H4 (cell line): Measurements from ENCODE around the gene SLC26A9. TPM values are rescaled to one million over a fixed set of nuclear protein-coding genes. Genes with fewer than 3 reads are reported as not detected.

Experiments used
- DNase-seq: peaks from one replicate; pipeline ENCODE4 v3.0.0-alpha.2; 2015; ENCODE audit warnings: low spot score
- total RNA-seq: library from RNA; depleted of rRNA; stranded (reverse); fragments of >200 nt; shearing (Covaris generic); gene quantifications from 2 replicates; pipeline ENCODE4 v1.2.3, GENCODE V29; 2014

The SLC26A9 gene
- total RNA-seq, 1 experiment from 2014 or later: not detected

GRCh38 chr1:205948039-205948438 is 4.8 kb upstream of the SLC26A9 start:
- no peak for DNase-seq

DNA sequence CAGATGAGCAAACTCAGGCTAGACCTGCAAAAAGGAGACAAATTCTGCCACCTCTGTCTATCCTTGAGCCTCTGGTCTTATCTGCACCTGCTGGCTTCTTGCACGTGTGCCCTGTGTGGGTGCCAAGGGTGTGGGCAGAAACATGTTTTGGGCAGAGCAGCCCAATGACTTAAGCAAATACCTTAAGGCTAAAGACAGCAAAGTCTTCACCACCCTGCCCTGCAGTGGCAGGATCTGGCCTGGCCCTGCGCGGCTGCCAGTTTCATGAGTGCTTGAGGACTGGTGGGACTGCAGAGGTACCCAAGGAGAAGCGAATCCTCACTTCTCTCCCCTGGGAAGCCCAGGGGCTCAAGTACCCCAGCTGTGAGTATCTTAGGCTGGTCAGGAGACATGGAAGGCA is 3.8 kb upstream of the SLC26A9 start:
- no peak for DNase-seq

GRCh38 chr1:205945069-205945468 is 1.8 kb upstream of the SLC26A9 start:
- DNase-seq: no peak

DNA sequence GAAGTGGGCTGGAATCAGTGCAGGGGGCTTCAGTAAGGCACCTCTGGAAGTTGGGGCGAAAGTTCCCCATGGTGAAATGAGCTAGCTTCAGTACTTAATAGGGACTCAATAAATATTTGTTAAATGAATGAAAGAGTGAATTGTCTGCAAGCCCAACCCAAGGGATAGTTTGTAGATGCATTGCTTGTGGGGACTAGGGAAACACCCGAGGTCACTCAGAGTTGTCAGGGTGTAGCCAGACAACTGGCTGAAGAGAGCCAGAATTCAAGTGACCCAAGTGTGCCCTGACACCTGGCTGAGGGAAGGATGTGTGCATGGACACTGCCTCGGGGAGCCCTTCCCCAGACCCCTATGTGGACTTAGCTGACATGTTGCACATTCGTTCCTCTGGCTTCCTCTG is 1.3 kb upstream of the SLC26A9 start:
- DNase-seq: no peak

DNA sequence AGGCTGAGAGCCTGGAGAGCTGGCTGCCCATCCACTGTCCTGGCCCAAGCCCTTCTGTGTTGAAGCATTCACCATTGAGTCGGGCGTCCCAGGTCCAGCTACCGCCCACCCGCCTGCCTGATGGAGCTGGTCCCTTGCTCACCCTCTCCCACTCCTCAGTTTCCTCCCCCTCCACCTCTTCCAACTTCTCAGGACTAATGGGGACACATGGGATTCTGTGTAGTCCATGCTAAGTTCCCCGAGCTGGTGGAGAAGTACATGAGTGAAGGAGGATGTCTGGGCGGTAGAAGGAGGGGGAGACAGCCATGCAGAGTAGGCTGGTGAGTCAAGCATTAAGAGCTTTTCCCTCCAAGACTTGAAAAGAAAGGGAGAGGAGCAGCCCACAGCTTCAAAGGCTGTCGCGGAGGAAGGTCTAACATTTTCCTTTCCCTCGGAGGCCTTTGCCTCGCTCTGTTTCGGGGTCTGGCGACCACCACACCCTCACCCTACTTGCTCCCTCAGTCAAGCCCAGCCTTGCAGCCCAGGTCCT is 561 bp downstream of the SLC26A9 start:
- no peak for DNase-seq

DNA sequence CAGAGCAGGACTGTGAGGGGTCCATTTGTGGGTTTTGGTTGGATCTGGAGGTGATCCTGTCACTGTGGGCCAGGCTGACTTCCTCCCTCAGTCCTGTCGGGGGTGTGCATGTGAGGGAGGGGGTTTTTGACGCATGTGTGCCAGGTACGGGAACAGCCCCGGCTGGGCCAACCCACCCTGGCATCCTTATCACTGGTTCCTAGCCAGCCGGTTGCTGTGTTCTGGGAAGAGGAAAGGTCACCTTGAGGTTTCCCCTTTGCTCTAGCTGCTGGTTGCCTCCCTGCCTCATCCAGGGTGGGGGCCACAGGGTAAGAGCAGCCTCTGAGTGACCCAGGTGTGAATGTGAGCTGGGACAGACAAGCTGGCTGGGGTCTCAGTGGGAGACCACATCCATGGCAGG is 2.5 kb downstream of the SLC26A9 start:
- DNase-seq: no peak

DNA sequence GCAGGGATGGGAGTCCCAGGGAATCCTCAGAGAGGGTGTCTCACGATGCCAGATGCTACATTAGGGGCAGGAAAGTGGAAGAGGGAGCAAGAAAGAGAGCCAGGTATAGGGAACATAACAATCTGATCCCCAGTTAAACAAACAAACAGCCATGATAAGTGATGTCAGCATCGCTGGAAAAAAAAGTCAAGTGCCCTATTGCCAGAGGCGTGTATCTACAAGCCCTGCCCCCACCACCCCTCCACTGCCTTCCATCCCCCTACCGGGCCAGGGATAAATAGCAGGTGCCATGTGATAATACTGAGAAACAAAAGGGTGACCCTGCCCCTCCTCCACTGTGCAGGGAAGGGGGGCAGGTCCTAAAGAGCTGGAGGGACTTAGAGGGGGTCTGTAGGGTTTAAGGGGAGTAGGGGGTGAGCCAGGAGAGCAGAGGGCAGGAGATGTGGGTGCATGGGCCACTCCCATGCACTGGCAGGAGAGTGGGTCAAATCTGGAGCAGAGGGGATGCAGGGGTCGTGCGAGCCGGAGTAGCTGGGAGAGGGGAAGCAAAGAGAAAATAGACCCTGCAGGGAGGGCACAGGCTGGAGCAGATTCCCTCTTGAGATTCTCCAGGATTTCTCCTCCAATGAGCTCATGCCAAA is 3.4 kb downstream of the SLC26A9 start:
- DNase-seq: peak; percentile 25

GRCh38 chr1:205938682-205939081 is 4.6 kb downstream of the SLC26A9 start:
- DNase-seq: no peak

DNA sequence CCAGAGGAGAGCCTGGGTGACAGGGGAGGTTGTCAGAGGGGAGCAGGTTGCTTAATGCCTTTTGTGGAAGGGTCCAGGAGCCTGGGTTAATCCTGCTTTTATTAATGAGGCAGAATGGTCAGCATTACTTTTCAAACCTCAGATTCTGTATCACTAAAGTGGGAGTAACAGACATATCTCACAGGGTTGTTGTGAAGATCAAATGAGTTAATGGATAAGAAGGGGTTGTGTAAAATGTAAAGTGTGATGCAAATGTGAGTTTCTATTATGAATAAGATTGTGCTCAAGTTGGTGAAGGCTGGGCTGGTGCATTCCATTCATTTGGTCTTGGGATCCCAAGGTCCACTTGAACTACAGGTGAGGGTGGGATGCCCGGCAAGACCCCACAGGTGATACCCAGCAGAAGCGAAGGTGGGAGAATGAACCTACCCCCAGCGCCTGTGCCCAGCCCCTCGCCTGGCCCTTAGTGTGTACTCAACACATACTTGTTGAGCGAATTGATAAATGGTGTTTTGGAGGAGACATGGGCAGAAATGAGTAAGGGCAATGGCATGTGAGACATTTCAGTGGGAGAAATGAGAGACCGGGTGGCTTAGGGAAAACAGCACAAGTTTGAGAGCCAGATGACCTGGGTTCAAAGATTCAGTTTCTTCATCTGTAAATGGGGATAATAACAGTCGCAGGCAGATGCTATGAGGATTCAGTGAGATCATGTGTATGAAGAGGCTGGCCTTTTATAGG is 6.2 kb downstream of the SLC26A9 start:
- no peak for DNase-seq

GRCh38 chr1:205936311-205936710 is 6.9 kb downstream of the SLC26A9 start:
- DNase-seq: no peak

GRCh38 chr1:205935869-205936268 is 7.4 kb downstream of the SLC26A9 start:
- DNase-seq: no peak

DNA sequence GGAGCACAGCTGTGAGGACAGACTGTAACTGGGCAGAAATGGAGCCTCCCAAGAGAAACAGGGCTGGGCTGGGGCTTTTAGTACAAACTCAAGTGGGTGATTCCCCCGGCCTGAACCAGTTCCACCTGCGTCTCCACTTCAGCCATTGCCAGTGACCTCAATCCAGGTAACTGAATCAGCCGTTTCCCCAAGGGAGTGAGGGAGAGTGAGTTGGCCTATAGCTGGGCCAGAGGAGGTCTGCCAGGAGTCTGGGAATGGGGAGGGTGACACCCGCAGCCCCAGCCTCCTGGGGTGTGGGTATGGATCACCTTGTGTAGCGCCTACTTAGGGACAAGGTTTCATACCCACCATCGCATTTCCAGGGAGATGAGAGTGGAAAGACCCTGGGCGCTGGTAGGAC is 8.5 kb downstream of the SLC26A9 start:
- no peak for DNase-seq

GRCh38 chr1:205933671-205934618 is 9.3 kb downstream of the SLC26A9 start:
- DNase-seq: peak; percentile 57

GRCh38 chr1:205932776-205933175 is 10.5 kb downstream of the SLC26A9 start:
- no peak for DNase-seq

DNA sequence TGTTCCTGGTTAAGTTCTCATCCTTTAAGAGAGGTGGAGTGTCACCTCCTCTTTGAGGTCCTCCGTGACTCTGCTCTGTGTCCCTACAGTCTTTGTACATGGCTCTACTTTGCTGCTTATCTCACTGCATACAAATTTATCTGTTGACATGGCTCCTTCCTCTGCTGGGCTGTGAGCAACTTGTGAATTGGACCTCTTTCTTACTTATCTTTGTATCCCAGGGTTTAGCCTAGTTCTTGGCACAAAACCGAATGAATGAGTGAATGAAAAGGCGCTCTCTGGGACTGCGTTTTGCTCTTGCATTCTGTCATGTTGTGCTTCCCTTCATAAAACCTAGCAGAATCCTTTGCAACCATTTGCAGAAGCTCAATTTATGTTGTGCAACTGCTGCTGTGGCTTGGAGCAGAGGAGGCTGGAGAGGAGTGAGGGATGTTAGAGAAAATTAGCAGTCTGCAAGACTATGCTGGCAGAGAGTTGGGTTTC is 12.4 kb downstream of the SLC26A9 start:
- no peak for DNase-seq

- DNase-seq: no peak
Observed at GRCh38 chr1:205930195-205930577, 13.1 kb downstream of the SLC26A9 start.

DNA sequence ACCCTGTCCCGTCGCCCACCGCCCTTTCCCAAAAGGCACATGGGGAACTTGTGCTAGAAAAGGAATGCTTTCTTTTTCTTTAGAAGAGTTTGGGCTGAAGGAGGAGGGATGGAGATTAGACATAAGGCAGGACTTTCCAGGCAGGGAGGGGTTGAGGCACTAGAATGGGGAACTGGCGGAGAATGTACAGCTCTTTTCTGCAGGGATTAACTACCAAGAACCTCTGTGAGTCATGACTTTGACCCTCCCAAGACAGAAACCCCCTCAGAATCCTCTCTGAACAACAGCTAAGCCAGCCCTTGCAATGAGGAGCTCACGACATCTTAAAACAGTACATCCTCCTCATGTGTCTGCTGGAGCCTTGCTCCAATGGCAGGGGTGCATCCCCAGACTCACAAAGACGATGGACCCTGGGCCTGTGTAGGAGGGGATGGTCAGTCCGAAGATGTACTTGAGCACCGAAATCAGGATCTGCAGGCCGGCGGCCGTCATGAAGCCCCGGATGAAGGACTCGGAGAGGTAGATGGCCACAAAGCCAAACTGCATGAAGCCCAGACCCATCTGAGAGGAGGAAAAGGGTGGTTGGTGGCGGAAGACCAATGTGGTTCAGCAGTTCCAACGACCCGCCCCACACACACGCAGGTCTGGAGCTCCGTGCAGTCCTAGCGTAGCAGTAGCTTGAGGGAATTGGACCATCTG is 13.6 kb downstream of the SLC26A9 start:
- no peak for DNase-seq

GRCh38 chr1:205928317-205928716 is 14.9 kb downstream of the SLC26A9 start:
- no peak for DNase-seq

DNA sequence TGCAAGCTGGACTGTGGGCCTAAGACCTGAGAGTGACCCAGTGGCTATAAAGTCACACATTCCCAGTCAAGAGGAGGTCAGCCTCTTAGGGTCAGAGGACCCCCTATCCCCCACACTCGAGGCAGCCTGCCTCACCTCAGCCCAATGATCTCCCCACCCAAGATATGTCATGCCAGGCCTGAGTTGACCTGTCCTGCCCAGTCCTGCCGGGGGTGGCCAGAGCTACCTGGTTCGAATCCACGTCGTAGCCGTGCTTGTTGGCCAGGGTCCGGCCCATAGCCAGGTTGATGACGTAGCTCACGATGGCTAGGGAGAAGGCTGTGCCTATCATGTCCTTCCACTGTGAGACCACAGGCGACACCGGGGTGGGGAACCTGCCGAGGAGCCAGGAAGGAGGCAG is 15.6 kb downstream of the SLC26A9 start:
- no peak for DNase-seq

DNA sequence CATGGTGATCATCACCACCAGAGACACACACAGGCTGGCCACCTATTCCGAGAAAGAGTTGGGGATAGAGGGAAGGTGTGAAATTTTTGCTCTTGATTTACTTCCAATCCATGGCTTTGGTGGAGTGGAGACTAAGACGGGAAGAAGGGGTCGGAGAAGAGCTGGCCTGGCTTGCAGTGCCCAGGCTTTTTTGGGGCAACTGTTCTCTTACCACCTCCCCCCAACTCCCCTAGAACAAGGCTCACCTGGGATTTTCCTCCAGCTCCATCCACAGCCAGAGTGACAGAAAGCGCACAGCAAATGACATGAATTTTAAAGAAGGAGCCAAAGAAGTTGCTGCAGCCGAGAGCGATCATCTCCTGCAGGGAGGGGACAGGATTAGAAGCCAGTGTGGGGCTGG is 16.0 kb downstream of the SLC26A9 start:
- DNase-seq: no peak

- no peak for DNase-seq
Observed at GRCh38 chr1:205926636-205927035, 16.6 kb downstream of the SLC26A9 start.
